ENCODE data around the gene GAS7.

DNA sequence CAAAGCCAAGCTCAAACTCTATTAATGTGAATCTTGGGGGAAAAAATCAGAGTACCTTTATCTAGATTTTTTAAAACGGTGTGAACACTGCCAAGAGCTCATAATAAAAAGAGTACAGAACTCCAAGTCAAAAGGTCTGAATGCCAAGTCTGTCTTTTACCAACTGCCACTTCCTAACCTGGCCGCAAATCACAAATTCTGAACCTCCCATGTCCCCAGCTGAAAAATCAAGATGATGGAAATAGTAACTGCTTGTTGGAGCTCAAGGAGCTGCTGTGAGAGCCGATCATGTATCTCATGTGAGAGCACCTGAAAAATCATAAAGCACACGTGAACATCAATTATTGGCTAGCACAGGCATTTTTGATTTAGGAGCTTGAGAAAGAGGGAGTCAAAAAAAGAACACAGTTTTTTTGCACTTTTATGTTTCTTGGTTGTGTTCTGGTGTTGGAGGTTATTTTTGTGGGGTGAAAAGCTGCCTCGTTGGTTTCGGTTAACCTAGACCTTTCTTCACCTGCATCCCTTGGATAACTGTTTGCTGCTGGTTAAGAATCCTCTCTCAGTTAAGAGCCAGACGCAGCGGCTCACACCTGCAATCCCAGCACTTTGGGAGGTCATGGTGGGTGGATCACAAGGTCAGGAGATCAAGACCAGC, 50.5 kb downstream of the GAS7 start:
- TF ChIP-seq POLR2A (IDR thresholded peaks at IDR 0.05) (no peak), CTCF (IDR thresholded peaks at IDR 0.05) (no peak), EP300 (IDR thresholded peaks at IDR 0.05) (no peak)

Data from tibial nerve (tissue), 4 donors.